GM12878 (cell line): ENCODE measurements around the gene SALL1. TPM values are rescaled to one million over a fixed set of nuclear protein-coding genes. Genes with fewer than 3 reads are reported as not detected.

Experiments
- ATAC-seq: fragments of 200-7000 bp; cut with Tn5 transposase; 3 replicates; pipeline ENCODE4 v1.9.1; 2020; ENCODE audit warnings: mild to moderate bottlenecking, moderate library complexity
- BruUV-seq: library from RNA; stranded (reverse); fragments of 400-500 nt; replicated peaks from 2 replicates; lab custom pipeline; 2021; lab: Mats Ljungman, UMichigan
- CTCF ChIA-PET: fragments of 300-600 bp; sonication (Branson Sonifier 250); formaldehyde crosslinking; extraction: SDS; loops from one replicate; lab custom pipeline; 2021; ENCODE audit warnings: inconsistent platforms; lab: Yijun Ruan, JAX
- POLR2A ChIA-PET: fragments of 350-600 bp; formaldehyde crosslinking; extraction: SDS; loops from one replicate; lab custom pipeline; 2021; ENCODE audit warnings: inconsistent platforms; lab: Charles Lee
- RAD21 ChIA-PET: fragments of 300-600 bp; sonication (Branson Sonifier 250); formaldehyde crosslinking; loops from one replicate; lab custom pipeline; 2023; ENCODE audit warnings: antibody characterized with exemption; ENCODE audit not compliant: unreplicated experiment; lab: Charles Lee
- SMC1A ChIA-PET: fragments of 300-600 bp; sonication (Branson Sonifier 250); formaldehyde crosslinking; loops from one replicate; lab custom pipeline; 2023; ENCODE audit not compliant: unreplicated experiment, uncharacterized antibody; lab: Charles Lee
- DNase-seq: peaks from one replicate; pipeline ENCODE4 v3.0.0-alpha.2; 2011; ENCODE audit warnings: low read depth, low spot score
- FAIRE-seq: peaks from 3 replicates; lab custom pipeline; 2011; peaks lifted over from hg19 to GRCh38; lab: Jason Lieb, UNC
- H2AFZ ChIP-seq: 2 replicates; pipeline ENCODE4 v1.6.0; 2011; ENCODE audit warnings: low read depth, low read length, control low read depth; ENCODE audit not compliant: control insufficient read depth
- H3K27ac ChIP-seq: 2 replicates; pipeline ENCODE4 v1.5.1; 2011; ENCODE audit warnings: control low read depth; ENCODE audit not compliant: control insufficient read depth, insufficient read depth
- H3K27me3 ChIP-seq, 2 experiments: replicated peaks in 1 of 2; 2 replicates each; pipeline versions ENCODE4 v1.6.0 to v1.6.1; 2011; ENCODE audit warnings: low read length in 1 of 2; ENCODE audit not compliant: control insufficient read depth in 2 of 2, insufficient read depth in 2 of 2
- H3K36me3 ChIP-seq, 2 experiments: 2 replicates each; pipeline ENCODE4 v1.5.1; 2011; ENCODE audit warnings: low read length in 1 of 2; ENCODE audit not compliant: control insufficient read depth in 2 of 2, insufficient read depth in 2 of 2
- H3K4me1 ChIP-seq: 2 replicates; pipeline ENCODE4 v1.6.1; 2011; ENCODE audit warnings: mild to moderate bottlenecking, low read length, moderate library complexity, mixed read lengths; ENCODE audit not compliant: control insufficient read depth, insufficient read depth
- H3K4me2 ChIP-seq: 2 replicates; pipeline ENCODE4 v1.6.0; 2011; ENCODE audit warnings: control low read depth; ENCODE audit not compliant: control insufficient read depth, insufficient read depth
- H3K4me3 ChIP-seq: fragments of 200-600 bp; sonication (generic); 2 replicates; pipeline ENCODE4 v1.5.1; 2016
- H3K79me2 ChIP-seq: 2 replicates; pipeline ENCODE4 v1.6.0; 2011; ENCODE audit warnings: low read length; ENCODE audit not compliant: control insufficient read depth, insufficient read depth
- H3K9ac ChIP-seq: 2 replicates; pipeline ENCODE4 v1.8.0; 2011; ENCODE audit warnings: low read length, control low read depth, mixed read lengths; ENCODE audit not compliant: control insufficient read depth, insufficient read depth
- H3K9me3 ChIP-seq: replicated peaks from 3 replicates; pipeline ENCODE4 v1.5.1; 2011; ENCODE audit warnings: mild to moderate bottlenecking, low read length; ENCODE audit not compliant: control insufficient read depth, insufficient read depth
- H4K20me1 ChIP-seq: 2 replicates; pipeline ENCODE4 v1.6.0; 2011; ENCODE audit not compliant: control insufficient read depth, insufficient read depth
- ETV6 ChIP-seq, 2 experiments: fragments of 450-650 bp in 1 of 2; IDR thresholded peaks in 1 of 2; conservative IDR thresholded peaks in 1 of 2; 2 replicates each; pipeline ENCODE4 v1.6.1; 2014; ENCODE audit warnings: antibody characterized with exemption in 1 of 2, borderline replicate concordance in 1 of 2, low read depth in 1 of 2, mild to moderate bottlenecking in 1 of 2, moderate library complexity in 1 of 2
- MEF2B ChIP-seq: fragments of 450-650 bp; IDR thresholded peaks from 2 replicates; pipeline ENCODE4 v1.6.1; 2018; ENCODE audit warnings: mild to moderate bottlenecking, moderate library complexity; ENCODE audit not compliant: partially characterized antibody, poor library complexity, severe bottlenecking
- MYB ChIP-seq: fragments of 150-350 bp; IDR thresholded peaks from 2 replicates; pipeline ENCODE4 v1.6.1; 2014; ENCODE audit warnings: mild to moderate bottlenecking, low read depth, low read length, borderline replicate concordance
- MYC ChIP-seq: IDR thresholded peaks from 2 replicates; pipeline ENCODE4 v1.6.1; 2011; ENCODE audit warnings: mild to moderate bottlenecking, low read length, moderate library complexity, inconsistent platforms; ENCODE audit not compliant: insufficient read depth, insufficient replicate concordance, insufficient read length, severe bottlenecking
- REST ChIP-seq: IDR thresholded peaks from 2 replicates; pipeline ENCODE4 v1.6.1; 2012; ENCODE audit warnings: mild to moderate bottlenecking, low read depth, low read length
- ZNF217 ChIP-seq: fragments of 450-650 bp; IDR thresholded peaks from 2 replicates; pipeline ENCODE4 v1.6.1; 2017; ENCODE audit warnings: antibody characterized with exemption, mild to moderate bottlenecking
- WGBS: methylation state at CpG from one replicate; pipeline ENCODE4 v1.1.6; 2016; ENCODE audit warnings: low lambda C conversion rate; ENCODE audit not compliant: insufficient replicate concordance, insufficient coverage; ENCODE audit errors: missing lambda C conversion rate; 5-methylcytosine and 5-hydroxymethylcytosine counted together
- in situ Hi-C: fragments of 300-500 bp; cut with MboI; formaldehyde crosslinking; loops from 9 replicates; pipeline ENCODE4 v1.14.3; 2018; ENCODE audit warnings: mixed read lengths
- intact Hi-C: fragments of 100-400 bp; cut with micrococcal nuclease; formaldehyde crosslinking; loops from one replicate; pipeline ENCODE4 v1.14.2; 2022; ENCODE audit not compliant: unreplicated experiment
- polyA plus RNA-seq, 11 experiments: library from polyadenylated mRNA; depleted of rRNA in 4 of 11; unstranded in 6 of 11; stranded (reverse) in 5 of 11; fragments of >200 nt; fragmentation: Nextera tagmentation in 4 of 11; fragmentation: Illumina TruSeq in 1 of 11; extraction: Ambion mirVana in 4 of 11; extraction: Trizol in 1 of 11; gene quantifications; 1 replicate in 1 of 11; 2 replicates in 10 of 11; pipeline versions ENCODE4 v1.2.1 to v1.2.3, GENCODE V29; 2011 to 2016; ENCODE audit warnings: inconsistent platforms in 2 of 11, missing spikeins in 2 of 11, low read depth in 1 of 11
- total RNA-seq, 4 experiments: library from RNA; depleted of rRNA in 3 of 4; stranded (reverse); fragments of >200 nt in 3 of 4; fragmentation: Illumina TruSeq in 1 of 4; extraction: Trizol in 1 of 4; gene quantifications; 2 replicates each; pipeline versions ENCODE4 v1.2.1 to v1.2.3, GENCODE V29; 2013 to 2021

Gene SALL1
- total and polyA plus RNA-seq, 10 of the 15 experiments (the other 5 are each of a cell fraction or from before 2014, with no cell fraction given), result 0.01 to 0.08 (median 0.03) TPM; not detected in 6

- no peaks in the 10 kb centered on the region; a peak in 1 of 4 replicates for H3K27me3 ChIP-seq
- intact Hi-C loops (no loop called here), in situ Hi-C loops (no loop called here)
- BruUV-seq, result no TSS peak
- no peak overlapping the region for H3K4me3 ChIP-seq
- ChIA-PET RAD21 (no interaction called here), SMC1A (no interaction called here), POLR2A (no interaction called here), CTCF (no interaction called here)
- no peaks in the 10 kb centered on the region for H4K20me1 ChIP-seq
- no peak overlapping the region for H2AFZ ChIP-seq
- no peak for TF ChIP-seq MYB
- WGBS, result 35% methylated on average over 3 of the region's 3 CpGs
- H3K36me3 ChIP-seq, result no peaks in the 10 kb centered on the region
- no peak overlapping the region for H3K9ac ChIP-seq
- H3K4me1 ChIP-seq, result no peaks in the 10 kb centered on the region
- H3K9me3 ChIP-seq, result no peaks in the 10 kb centered on the region
- FAIRE-seq (no peak), DNase-seq (no peak), ATAC-seq (no peak)
- H3K79me2 ChIP-seq, result no peaks in the 10 kb centered on the region
- H3K4me2 ChIP-seq, result no peak overlapping the region
- no peak overlapping the region for H3K27ac ChIP-seq
Measured at GRCh38 chr16:51193879-51194278, 42.8 kb upstream of the SALL1 start.

- in situ Hi-C loops, result no loop called here
- H3K4me2 ChIP-seq, result no peak overlapping the region
- CTCF ChIA-PET, result interaction anchor here (1.0 kb wide), 1 partner anchor 378 kb away, joined by 3 read pairs; no protein-coding TSS in a partner anchor
Measured at GRCh38 chr16:51184702-51185433, 33.8 kb upstream of the SALL1 start.

More at GRCh38 chr16:51184702-51185433, 33.8 kb upstream of the SALL1 start:
- ATAC-seq, result no peak; the same call in 2 of the 3 replicates
- 0% methylated on average over 8 of the region's 8 CpGs for WGBS
- no peak overlapping the region for H2AFZ ChIP-seq
- ChIA-PET RAD21 (no interaction called here), SMC1A (no interaction called here), POLR2A (no interaction called here)
- no peaks in the 10 kb centered on the region for H4K20me1 ChIP-seq
- no peak overlapping the region for H3K27ac ChIP-seq
- no peak overlapping the region for H3K4me3 ChIP-seq
- no peak overlapping the region for H3K9ac ChIP-seq
- no peaks in the 10 kb centered on the region for H3K36me3 ChIP-seq
- DNase-seq, result no peak
- intact Hi-C loops, result no loop called here
- no peaks in the 10 kb centered on the region for H3K4me1 ChIP-seq
- BruUV-seq, result no TSS peak
- no peaks in the 10 kb centered on the region for H3K27me3 ChIP-seq
- H3K9me3 ChIP-seq, result no peaks in the 10 kb centered on the region
- no peaks in the 10 kb centered on the region for H3K79me2 ChIP-seq
- no peak for FAIRE-seq
- TF ChIP-seq MEF2B, result peak; percentile 21
- no peak for TF ChIP-seq ETV6 (conservative IDR thresholded peaks at IDR 0.05 in 1 of 2, IDR thresholded peaks at IDR 0.05 in 1 of 2; ENCODE audit: borderline replicate concordance in 1 of 2, low read depth in 1 of 2)
- no peak for TF ChIP-seq REST
- no peak for TF ChIP-seq ZNF217
- TF ChIP-seq MYC, result no peak
